HG03571 (cell line): ENCODE results near the gene EHMT1.

Experiments used
- ATAC-seq: cut with Tn5 transposase; IDR thresholded peaks from one replicate; pipeline ENCODE4 v1.9.1; 2021; ENCODE audit not compliant: unreplicated experiment

EHMT1 gene

GRCh38 chr9:137690930-137691645 is 72.3 kb downstream of the EHMT1 start:
- ATAC-seq, result no peak

DNA sequence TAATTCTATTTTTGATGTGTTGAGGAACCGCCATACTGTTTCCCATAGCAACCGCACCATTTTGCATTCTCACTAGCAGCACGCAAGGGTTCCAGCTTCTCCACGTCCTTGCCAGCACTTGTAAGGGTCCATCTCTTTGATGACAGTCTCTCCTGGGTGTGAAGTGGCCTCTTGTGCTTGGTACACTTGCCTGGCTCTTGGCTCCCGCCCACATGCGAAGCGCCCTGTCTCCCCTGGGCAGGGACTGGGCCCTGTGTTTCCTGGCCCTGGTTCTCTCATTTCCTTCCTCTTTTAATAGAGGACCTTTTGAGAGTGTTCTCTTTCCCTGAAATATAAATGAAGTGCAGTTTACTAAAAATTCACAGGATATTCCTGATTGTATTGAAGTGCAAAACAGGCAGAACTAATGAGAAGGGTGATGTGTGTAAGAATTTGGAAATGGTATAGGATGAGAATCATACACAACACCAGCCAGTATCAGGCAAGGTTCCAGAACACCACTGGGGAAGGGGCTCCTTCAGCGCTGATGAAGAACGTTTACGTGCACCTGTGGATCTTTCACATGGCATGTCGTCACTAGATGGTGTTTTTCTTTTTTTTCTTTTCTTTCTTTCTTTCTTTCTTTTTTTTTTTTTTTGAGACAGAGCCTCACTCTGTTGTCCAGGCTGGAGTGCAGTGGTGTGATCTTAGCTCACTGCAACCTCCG is 73.0 kb downstream of the EHMT1 start:
- ATAC-seq, result no peak

- ATAC-seq, result no peak
Observed at GRCh38 chr9:137694236-137694959, 75.6 kb downstream of the EHMT1 start.

DNA sequence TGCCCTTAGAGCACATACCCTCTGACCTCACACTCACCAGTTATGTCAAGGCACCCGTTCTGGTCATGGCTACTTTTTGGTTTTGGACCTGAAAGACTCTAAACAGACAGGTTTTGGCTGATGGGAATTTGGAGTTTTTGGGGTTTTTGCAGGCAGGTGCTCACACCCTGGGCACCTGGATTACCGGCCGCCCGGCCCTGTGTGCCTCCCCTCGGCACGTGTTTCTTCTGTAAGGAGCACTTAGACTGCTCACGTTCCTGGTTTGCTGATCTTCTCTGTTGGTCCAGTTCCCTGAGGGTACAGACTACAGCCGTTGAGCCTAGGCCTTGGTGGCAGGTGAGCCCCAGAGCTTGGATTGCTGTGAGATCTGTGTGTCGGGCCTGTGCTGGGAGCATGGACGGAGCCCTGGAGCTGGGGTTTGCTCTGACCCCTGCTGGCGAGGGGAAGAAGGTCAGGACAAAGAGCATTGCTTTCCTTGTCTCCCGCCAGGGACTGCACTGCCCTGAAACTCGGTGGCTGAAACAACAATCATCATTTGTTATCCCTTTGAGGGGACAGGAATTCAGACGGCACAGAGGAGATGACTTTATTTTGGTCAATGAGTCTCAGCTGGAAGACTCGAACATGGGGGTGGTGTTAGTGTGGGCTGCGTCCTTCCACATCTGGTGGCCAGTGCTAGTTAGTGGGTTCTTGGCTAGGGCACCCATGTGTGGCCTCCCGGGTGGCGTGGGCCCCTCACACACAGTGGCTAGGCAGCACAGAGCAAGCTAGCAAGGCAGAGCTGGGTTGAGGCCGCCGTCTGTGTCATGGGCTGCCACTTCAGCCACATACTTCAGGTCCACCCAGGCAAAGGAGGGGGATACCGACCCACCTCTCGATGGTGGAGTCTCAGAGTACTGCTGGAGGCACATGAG is 76.4 kb downstream of the EHMT1 start:
- ATAC-seq, result no peak

DNA sequence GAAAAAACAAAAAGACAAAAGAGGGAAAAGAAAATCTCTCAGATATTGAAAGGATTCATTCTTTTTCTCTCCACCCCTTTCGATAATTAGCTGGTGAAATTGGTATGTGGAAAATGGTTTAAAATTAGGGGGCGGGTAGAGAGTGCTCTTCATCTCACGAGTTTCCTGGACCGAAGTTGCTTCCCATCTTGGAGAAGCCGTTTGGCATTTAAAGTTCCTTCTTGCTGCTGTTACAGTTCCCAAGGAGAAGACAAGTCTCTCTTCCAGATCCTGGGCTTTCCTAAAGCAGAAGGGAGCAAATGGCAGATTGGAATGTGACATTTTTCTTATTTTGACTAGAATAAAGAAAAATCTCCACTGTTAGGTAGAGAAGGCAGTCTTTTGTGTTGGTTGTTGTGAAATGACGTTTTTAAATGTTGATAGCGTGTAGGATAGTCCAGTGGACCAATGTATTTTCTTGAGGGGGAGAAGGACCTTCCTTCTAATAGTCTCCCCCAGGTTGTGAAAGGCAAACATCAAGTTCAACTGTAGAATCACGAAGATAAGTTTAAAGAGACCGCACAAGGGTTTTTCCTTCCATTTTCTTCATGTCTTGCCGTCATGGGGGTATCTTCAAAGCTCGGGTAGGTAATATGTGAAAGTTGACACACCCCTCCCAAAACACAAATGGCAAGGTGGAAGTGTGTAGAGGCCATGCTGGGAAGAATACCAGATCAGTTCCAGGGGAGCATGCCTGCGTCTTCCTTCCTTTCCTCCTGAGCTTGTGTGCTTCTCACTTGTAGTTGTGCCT is 77.5 kb downstream of the EHMT1 start:
- ATAC-seq, result no peak

GRCh38 chr9:137697193-137697592 is 78.4 kb downstream of the EHMT1 start:
- ATAC-seq, result no peak

- no peak for ATAC-seq
Observed at GRCh38 chr9:137697832-137698231, 79.0 kb downstream of the EHMT1 start.

- no peak for ATAC-seq
Observed at GRCh38 chr9:137700911-137701310, 82.1 kb downstream of the EHMT1 start.

DNA sequence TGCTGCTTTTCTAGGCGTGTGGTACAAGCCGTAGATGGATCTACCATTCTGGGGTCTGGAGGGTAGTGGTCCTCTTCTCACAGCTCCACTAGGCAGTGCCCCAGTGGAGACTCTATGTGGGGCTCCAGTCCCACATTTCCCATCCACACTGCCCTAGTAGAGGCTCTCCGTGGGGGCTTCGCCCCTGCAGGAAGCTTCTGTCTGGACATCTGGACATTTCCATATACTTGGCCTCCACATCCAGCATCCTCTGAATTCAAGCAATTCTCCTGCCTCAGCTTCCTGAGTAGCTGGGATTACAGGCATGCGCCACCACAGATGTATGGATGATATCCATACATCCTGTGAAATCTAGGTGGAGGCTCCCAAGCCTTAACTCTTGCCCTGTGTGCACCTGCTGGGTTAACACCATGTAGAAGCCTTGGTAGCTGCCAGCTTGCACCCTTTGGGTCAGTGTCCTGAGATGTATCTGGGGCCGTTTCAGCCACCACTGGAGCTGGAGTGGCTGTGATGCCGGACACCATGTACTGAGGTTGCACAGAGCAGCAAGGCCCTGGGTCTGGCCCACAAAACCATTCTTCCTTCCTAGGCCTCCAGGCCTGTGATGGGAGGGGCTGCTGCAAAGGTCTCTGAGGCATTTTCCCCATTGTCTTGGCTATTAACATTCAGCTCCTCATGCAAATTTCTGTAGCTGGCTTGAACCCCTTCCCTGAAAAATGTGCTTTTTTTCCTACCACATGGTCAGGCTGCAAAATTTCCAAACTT is 84.0 kb downstream of the EHMT1 start:
- ATAC-seq, result no peak

DNA sequence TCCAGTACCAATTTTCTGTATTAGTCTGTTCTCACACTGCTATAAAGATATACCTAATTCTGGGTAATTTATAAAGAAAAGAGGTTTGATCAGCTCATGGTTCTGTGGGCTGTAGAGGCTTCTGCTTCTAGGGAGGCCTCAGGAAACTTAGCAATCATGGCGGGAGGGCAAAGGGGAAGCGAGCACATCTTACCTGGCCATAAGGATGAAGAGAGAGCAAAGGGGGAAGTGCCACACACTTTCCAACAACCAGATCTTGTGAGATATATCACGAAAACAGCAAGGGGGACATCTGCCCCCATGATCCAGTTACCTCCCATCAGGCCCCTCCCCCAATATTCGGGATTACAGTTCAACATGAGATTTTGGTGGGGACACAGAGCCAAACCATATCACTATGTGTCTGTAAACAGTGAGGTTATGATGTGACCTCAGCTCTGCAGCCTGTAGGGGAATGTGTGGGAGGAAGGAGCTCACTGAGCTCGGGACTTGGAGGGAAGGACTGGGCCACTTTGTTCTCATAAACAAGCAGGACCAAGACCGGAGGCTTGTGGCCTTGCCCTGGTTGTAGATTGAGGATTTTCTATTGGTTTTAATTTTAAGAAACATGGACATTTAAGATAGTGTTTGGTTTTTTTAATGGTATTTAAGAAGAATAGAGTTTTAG is 85.2 kb downstream of the EHMT1 start:
- no peak for ATAC-seq

GRCh38 chr9:137705443-137705863 is 86.6 kb downstream of the EHMT1 start:
- ATAC-seq, result peak; percentile 52

GRCh38 chr9:137705906-137706305 is 87.1 kb downstream of the EHMT1 start:
- ATAC-seq, result no peak

DNA sequence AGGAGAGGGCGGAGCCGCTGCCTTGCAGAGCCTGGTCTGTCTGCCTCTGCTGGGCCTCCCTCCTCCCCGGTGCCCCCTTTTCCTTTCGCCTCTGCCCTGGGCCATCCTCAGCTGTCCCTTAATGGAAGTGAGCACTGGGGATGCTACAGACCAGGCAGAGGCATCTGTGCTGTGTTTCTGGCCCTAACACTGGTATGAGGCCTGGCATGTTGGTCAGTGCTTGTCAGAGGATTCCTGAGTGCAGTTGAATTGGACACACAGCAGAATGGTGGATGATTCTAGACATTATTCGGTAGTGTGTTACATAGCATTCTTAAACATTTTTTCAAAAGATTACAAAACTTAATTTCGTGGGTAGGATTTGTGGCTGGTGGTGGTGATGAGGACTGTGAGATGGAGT is 88.6 kb downstream of the EHMT1 start:
- no peak for ATAC-seq

DNA sequence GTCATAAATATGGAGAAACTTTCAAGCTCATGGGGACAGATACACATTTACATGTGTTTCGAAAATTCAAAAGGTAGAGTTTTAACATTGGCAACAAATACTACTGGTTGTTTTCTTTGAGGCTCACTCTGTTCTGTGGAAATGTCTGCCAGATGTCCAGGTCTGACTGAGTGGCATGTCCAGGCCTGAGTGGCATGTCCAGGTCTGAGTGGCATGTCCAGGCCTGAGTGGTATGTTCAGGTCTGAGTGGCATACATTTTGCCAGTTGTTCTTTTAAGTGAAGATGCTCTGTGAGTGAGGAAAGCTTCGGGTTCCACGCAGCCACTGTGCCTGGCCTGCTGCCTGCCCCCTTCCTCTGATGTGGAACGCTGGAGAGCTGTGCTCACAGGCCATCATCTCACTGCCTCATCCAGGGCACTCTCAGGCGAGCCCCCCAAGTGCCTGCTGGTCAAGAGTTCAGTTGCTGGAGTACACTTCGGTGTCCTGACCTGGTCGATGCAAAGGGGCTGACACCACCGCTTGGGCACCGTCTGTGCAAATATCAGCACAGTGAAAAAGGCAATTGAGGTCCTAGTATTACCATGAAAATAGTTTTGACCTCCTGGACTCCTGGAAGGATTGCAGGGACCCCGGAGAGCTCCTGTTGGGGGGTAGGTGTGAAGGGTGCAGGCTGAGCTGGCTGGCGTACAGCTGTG is 89.9 kb downstream of the EHMT1 start:
- ATAC-seq, result no peak

GRCh38 chr9:137709411-137710101 is 90.8 kb downstream of the EHMT1 start:
- ATAC-seq, result no peak

DNA sequence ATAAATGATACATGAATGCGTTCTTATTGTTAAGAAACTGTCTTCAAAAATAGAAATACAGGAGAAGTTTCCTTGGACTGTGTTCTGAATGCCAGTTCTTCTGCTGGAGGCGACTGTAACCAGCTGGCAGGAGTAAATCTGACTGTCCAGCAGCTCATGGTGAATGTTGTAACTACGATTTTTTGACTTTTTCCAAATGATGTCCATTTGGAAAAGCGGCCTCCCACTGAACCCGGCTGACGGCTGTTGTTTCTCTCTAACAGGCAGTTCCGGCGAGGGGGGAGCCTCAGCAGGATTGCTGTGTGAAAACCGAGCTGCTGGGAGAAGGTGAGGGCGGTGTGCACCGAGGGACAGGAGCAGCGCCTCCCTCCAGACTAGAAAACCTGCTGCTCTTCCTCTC is 91.9 kb downstream of the EHMT1 start:
- ATAC-seq, result no peak

- ATAC-seq, result no peak
Observed at GRCh38 chr9:137711678-137712105, 92.9 kb downstream of the EHMT1 start.

GRCh38 chr9:137715321-137715720 is 96.5 kb downstream of the EHMT1 start:
- ATAC-seq, result no peak
